Adipocyte (in vitro differentiated cells): ENCODE data around the gene CYB561D2.
A peak's percentile ranks its signal among the peaks of the same experiment; 100 is the strongest.

ENCODE experiments used
- DNase-seq: peaks from one replicate; pipeline ENCODE4 v3.0.0-alpha.2; 2015; ENCODE audit warnings: low read depth
- H3K27me3 ChIP-seq: replicated peaks from 2 replicates; pipeline ENCODE4 v1.7.0; 2013; ENCODE audit warnings: mild to moderate bottlenecking, low read length, moderate library complexity; ENCODE audit not compliant: control insufficient read depth, insufficient read depth
- H3K36me3 ChIP-seq: 2 replicates; pipeline ENCODE4 v1.7.0; 2013; ENCODE audit warnings: low read length, mild to moderate bottlenecking, moderate library complexity; ENCODE audit not compliant: control insufficient read depth, insufficient read depth, severe bottlenecking
- H3K4me1 ChIP-seq: 2 replicates; pipeline ENCODE4 v1.7.0; 2013; ENCODE audit warnings: mild to moderate bottlenecking, low read length, moderate library complexity; ENCODE audit not compliant: control insufficient read depth, insufficient read depth
- H3K4me3 ChIP-seq: 2 replicates; pipeline ENCODE4 v1.7.0; 2013; ENCODE audit warnings: mild to moderate bottlenecking, low read length, moderate library complexity
- H3K9ac ChIP-seq: 2 replicates; pipeline ENCODE4 v1.7.0; 2013; ENCODE audit warnings: mild to moderate bottlenecking, low read length, moderate library complexity
- H3K9me3 ChIP-seq: 2 replicates; pipeline ENCODE4 v1.7.0; 2013; ENCODE audit warnings: mild to moderate bottlenecking, low read length, moderate library complexity; ENCODE audit not compliant: control insufficient read depth

CYB561D2 gene

GRCh38 chr3:50337175-50337861 lies 13.3 kb upstream of the CYB561D2 start:
- Histone ChIP-seq H3K4me3 (peak overlapping the region; percentile 87), H3K9me3 (no peaks in the 10 kb centered on the region), H3K36me3 (peaks cover under 1% of the 10 kb centered on the region), H3K9ac (peak overlapping the region; percentile 89), H3K27me3 (no peaks in the 10 kb centered on the region), H3K4me1 (peaks cover 61% of the 10 kb centered on the region)
- DNase-seq, result peak; percentile 100

- Histone ChIP-seq H3K36me3 (no peaks in the 10 kb centered on the region), H3K27me3 (no peaks in the 10 kb centered on the region), H3K4me3 (peak overlapping the region; percentile 40), H3K9ac (peak overlapping the region; percentile 89), H3K4me1 (peaks cover 56% of the 10 kb centered on the region), H3K9me3 (no peaks in the 10 kb centered on the region)
- no peak for DNase-seq
Measured at GRCh38 chr3:50338965-50339364, 11.7 kb upstream of the CYB561D2 start.

GRCh38 chr3:50339485-50340146 lies 11.0 kb upstream of the CYB561D2 start:
- peak overlapping the region; percentile 80 for H3K4me3 ChIP-seq

GRCh38 chr3:50340147-50340447 lies 10.6 kb upstream of the CYB561D2 start:
- Histone ChIP-seq H3K27me3 (no peaks in the 10 kb centered on the region), H3K9ac (peak overlapping the region; percentile 89), H3K4me3 (peak overlapping the region; percentile 80), H3K9me3 (no peaks in the 10 kb centered on the region), H3K36me3 (no peaks in the 10 kb centered on the region), H3K4me1 (peaks cover 45% of the 10 kb centered on the region)
- no peak for DNase-seq

More at GRCh38 chr3:50339485-50340146, 11.0 kb upstream of the CYB561D2 start:
- no peaks in the 10 kb centered on the region for H3K9me3 ChIP-seq
- H3K9ac ChIP-seq, result peak overlapping the region; percentile 89
- H3K4me1 ChIP-seq, result peaks cover 49% of the 10 kb centered on the region
- DNase-seq, result no peak
- no peaks in the 10 kb centered on the region for H3K27me3 ChIP-seq
- no peaks in the 10 kb centered on the region for H3K36me3 ChIP-seq

GRCh38 chr3:50340448-50341329 lies 10.0 kb upstream of the CYB561D2 start, which contains the start of gene RASSF1:
RASSF1 (minus strand) TSS chr3:50340836; CDS start chr3:50340805, 31 bp downstream.
- Histone ChIP-seq H3K4me3 (peak within 1 kb of the TSS; percentile 80), H3K27me3 (no peaks in the 10 kb centered on the region), H3K36me3 (no peaks in the 10 kb centered on the region), H3K9me3 (no peaks in the 10 kb centered on the region), H3K9ac (peak within 1 kb of the TSS; percentile 89), H3K4me1 (peaks cover 44% of the 10 kb centered on the region)
- DNase-seq, result no peak

- Histone ChIP-seq H3K9ac (peak overlapping the region; percentile 89), H3K4me1 (peaks cover 39% of the 10 kb centered on the region), H3K4me3 (peak overlapping the region; percentile 80), H3K36me3 (no peaks in the 10 kb centered on the region), H3K9me3 (no peaks in the 10 kb centered on the region), H3K27me3 (no peaks in the 10 kb centered on the region)
- DNase-seq, result no peak
Measured at GRCh38 chr3:50341537-50341936, 9.1 kb upstream of the CYB561D2 start.

GRCh38 chr3:50341996-50342650 lies 8.5 kb upstream of the CYB561D2 start:
- Histone ChIP-seq H3K4me1 (peaks cover 39% of the 10 kb centered on the region), H3K36me3 (no peaks in the 10 kb centered on the region), H3K9me3 (no peaks in the 10 kb centered on the region), H3K27me3 (no peaks in the 10 kb centered on the region), H3K4me3 (no peak overlapping the region), H3K9ac (peak overlapping the region; percentile 89)
- no peak for DNase-seq

- Histone ChIP-seq H3K36me3 (peaks cover under 1% of the 10 kb centered on the region), H3K9me3 (no peaks in the 10 kb centered on the region), H3K27me3 (no peaks in the 10 kb centered on the region), H3K9ac (no peak overlapping the region), H3K4me1 (peaks cover 35% of the 10 kb centered on the region), H3K4me3 (no peak overlapping the region)
- DNase-seq, result no peak
Measured at GRCh38 chr3:50342813-50343633, 7.6 kb upstream of the CYB561D2 start.

GRCh38 chr3:50345008-50345407 lies 5.7 kb upstream of the CYB561D2 start:
- Histone ChIP-seq H3K36me3 (peaks cover 9% of the 10 kb centered on the region), H3K4me3 (peak overlapping the region; percentile 76), H3K9me3 (no peaks in the 10 kb centered on the region), H3K27me3 (no peaks in the 10 kb centered on the region), H3K4me1 (peaks cover 25% of the 10 kb centered on the region), H3K9ac (peak overlapping the region; percentile 73)
- no peak for DNase-seq

GRCh38 chr3:50345586-50346234 lies 5.0 kb upstream of the CYB561D2 start, which contains the start of gene ZMYND10:
ZMYND10 (minus strand) TSS chr3:50345732; CDS start chr3:50345579, 153 bp downstream.
- Histone ChIP-seq H3K4me1 (peaks cover 26% of the 10 kb centered on the region), H3K9ac (peak within 1 kb of the TSS; percentile 73), H3K4me3 (peak within 1 kb of the TSS; percentile 76), H3K27me3 (no peaks in the 10 kb centered on the region), H3K9me3 (no peaks in the 10 kb centered on the region), H3K36me3 (peaks cover 9% of the 10 kb centered on the region)
- peak; percentile 67 for DNase-seq
